MV-4-11 (cell line): Measurements from ENCODE around the gene DQX1.
"Not testable (repeated sequence)": the region's sequence is repeated elsewhere in the genome, so short reads cannot be mapped to it uniquely, and the experiment has no call there.

Experiments used
- DNase-seq: peaks from one replicate; lab custom pipeline; 2025; lab: John Stamatoyannopoulos, UW

The DQX1 gene

GRCh38 chr2:74496997-74497776, 28.8 kb downstream of the DQX1 start:
- no peak for DNase-seq

GRCh38 chr2:74495440-74495839, 30.6 kb downstream of the DQX1 start:
- no peak for DNase-seq

DNA sequence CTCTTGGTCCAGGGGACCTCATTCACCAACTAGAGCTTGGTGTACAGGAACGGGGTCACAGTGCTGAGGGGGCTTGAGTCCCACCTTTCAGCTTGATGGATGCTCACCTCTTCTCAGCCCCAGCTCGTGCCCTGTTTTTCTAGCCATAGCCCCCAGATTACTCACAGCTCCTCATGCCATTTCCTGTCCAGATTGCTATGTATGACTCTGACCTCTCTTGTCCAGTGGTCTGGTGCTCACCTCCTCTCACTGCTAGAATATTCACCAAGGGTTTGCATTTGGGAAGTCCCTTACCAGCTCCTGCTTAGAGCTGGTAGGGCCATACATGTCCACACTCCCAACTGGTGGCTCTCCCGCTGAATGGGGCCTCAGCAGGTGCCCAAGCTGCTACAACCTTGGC, 32.5 kb downstream of the DQX1 start:
- no peak for DNase-seq

DNA sequence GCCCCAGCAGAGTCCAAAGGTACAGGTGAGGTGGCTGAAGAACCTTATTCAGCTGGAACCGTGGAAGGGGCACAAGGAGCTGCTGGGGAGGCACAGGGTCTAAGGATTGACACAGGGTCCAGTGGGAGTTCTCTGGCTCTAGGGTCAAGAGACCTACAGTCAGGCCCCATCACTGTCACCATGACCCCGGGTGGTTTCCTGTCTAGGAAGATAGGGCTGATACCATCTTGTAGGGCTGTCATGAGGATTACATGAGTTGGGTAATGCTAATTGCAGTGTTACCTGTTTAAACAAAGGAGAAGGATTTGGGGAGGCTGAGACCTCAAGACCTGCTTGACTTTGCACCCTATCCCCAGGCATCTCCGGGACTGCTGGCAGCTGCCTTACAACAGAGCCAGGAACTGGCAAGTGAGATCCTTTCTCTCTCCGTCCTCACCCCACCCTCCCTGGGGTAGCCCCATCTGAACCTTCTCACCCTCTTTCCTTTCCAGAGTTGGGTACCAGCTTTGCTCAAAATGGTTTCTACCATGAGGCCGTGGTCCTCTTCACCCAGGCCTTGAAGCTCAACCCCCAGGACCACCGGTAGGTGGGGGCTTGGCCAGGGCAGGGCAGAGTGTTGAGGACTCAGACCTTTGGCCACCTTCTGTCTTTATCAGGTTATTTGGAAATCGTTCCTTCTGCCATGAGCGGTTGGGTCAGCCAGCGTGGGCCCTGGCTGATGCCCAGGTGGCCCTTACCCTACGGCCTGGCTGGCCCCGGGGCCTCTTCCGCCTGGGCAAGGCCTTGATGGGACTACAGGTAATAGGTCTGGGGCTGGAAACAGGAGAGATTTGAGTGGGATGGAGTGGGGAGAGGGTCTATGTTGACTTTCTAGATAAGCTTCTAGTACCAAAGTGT, 34.1 kb downstream of the DQX1 start:
- DNase-seq: no peak

DNA sequence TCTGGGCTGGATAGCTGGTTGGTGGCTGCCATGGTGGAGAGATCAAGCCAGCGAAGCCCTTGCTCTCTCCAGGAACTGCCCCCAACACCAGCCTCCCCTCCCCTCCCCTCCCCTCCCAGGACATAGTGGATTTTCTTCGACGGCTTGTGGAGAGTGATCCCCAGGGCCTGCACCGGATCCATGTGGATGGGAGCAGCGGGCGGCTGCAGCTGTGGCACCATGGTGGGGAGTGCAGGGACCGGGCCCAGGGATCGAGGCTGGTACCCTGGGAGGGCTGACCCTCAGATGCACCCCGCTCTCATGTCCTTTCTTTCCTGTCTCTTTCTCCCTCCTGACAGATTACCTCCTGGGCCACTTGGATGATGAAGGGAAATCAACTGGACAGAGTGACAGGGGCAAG, 36.1 kb downstream of the DQX1 start:
- no peak for DNase-seq

DNA sequence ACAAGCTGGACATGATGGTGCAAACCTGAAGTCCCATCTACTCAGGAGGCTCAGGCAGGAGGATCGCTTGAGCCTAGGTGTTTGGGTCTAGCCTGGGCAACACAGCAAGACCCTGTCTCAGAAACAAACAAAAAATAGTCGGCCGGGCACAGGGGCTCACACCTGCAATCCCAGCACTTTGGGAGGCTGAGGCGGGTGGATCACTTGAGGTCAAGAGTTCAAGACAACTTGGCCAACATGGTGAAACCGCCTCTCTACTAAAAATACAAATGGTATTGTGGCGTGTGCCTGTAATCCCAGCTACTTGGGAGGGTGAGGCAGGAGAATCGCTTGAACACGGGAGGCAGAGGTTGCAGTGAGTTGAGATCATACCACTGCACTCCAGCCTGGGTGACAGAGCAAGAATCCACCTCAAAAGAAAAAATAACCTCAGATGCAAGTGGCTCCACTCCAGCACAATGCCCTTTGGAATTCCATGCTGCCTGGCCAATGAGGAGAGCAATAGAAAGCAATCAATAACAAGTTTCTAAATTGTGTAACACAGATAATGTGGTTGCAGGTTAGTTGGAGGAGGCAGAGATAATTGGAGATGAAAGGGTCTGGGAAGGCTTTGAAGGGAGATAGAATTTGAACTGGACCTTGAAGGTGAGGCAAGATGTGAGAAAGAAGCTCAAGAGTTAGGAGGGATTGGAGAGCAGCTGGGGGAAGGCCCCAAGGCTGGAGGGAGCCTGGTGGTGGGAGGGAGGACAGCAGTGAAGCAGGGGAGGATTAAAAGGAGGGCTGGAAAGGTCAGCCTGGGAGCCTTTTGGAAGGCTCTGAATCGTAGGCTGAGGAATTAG, 37.2 kb downstream of the DQX1 start:
- DNase-seq: no peak

GRCh38 chr2:74486141-74486540, 39.9 kb downstream of the DQX1 start:
- DNase-seq: no peak

GRCh38 chr2:74483675-74484164, 42.3 kb downstream of the DQX1 start:
- not testable (repeated sequence) for DNase-seq

DNA sequence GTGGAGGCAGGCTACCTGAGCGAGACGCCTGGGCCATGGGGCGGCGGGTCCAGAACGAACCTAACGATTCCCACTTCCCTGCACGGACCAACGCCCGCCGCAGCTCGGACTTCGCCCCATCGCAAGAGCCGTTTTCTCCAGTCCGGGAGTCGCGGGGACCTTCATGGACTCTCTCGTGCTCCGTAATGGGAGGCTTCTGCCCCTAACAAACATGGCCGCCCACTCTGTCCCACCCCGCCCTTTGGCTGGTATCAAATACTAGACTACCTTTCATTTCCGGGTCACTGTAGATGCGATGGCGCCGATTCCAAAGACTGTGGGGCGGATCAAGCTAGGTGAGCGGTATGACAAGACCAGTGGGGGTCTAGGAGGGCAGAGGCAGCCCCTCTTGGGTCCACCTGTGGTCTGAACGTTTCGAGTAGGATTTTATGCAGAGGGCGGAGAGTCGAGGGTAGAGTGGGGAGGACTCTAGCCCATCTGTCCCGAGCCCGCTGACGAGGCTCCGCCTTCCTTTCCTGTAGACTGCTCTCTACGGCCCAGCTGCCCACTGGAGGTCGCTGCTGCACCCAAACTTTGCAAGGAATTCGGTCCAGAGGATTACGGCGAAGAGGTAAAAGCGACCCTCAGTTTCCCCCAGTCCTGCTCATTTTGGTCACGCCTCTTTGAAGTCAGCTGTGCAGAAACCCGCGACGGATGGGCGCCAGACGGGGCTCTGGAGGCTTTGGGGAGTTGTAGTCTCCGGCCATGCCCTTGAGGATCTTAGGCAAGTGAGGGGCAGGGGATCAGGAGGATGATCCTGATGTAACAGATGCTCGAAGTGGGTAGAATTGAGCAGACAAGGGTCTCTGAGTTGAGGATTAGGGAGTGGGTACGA, 43.0 kb downstream of the DQX1 start, which contains the start of the genes CCDC142 and TTC31:
Gene CCDC142 (minus strand): TSS at position 198 of the 874 bp plus-strand sequence. CDS start 161 bp downstream, at position 37.
Gene TTC31 (plus strand): TSS at position 281 of the 874 bp plus-strand sequence. CDS start 15 bp downstream, at position 296.
- DNase-seq: peak; percentile 93

DNA sequence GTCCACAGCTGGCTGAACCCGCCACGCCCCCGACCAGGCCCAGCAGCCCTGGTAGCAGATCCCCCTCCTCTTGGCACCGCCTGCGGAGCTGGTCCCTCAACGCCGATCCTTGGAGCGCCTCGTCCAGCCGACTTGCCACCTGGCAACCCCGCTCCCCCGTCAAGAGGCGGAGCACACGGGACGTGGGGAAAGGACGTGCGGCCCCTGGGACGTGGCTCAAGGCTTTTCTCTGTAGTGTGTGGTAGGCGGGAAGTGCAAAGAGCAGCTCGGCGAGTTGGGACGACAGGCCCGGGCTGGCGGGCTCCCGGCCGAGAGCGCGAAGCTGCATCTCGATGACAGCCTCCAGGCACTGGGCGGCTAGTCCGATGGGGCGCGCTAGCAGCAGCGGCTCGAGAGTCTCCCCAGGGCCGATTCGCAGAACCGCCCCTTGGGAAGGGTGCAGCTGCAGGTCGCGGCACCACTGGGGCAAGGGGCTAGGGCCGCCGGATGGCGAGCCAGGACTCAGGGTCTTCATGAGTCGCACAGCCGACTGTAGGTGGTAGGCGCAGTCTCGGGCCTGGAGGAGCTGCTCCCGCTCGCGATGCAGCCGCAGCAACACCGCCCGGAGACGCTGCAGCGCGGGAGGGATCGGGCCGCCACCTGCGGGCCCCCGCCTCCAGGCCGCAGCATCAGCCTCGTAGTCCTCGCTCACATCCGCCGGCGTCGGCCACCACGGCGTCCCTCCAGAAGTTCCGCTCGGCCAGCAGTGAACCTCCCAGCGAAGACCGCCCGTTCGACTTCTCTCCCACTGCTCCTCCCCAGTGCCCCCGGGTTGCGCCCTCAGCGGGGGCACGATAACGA, 43.9 kb downstream of the DQX1 start:
- DNase-seq: peak; percentile 47

DNA sequence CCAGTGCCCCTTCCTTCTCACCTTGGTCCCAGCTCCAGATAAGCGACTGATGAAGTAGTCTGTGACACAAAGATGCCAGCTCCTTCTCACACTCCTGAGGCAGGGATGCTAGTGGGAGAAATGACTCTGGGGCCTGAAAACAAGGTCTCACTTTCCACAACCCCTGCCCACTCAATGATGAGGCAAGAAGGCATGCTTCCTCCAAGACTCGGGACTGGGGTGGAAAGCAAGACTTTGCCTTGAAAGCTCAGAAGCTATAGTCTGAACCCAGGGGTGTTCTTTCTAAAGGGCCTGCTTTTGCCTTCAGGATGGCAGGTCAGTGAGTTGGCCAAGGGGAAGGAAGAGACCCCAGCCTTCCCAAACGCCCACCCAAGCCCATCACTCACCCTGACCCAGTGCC, 44.6 kb downstream of the DQX1 start:
- DNase-seq: no peak

GRCh38 chr2:74474899-74475298, 51.1 kb downstream of the DQX1 start:
- DNase-seq: no peak

DNA sequence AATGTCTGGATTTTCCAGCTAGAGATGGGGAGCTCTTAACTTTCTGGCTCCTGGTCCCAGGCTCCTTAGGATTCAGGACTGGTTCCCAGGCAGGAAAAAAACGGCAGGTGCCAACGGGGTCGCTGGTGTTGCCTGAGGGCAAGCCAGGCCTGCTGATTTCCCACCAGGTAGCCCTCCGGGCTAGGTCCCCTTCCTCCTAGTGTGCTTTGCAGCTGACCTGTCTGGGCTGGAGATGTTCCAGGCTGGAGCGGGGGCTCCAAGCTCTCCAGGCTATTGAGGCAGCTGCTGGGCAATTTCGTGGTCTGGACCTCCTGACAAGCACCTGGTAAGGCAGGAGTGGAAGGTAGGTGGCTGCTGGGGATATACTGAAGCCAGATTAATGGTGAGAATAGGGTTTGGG, 51.5 kb downstream of the DQX1 start:
- no peak for DNase-seq

GRCh38 chr2:74472945-74473258, 53.1 kb downstream of the DQX1 start:
- no peak for DNase-seq

- DNase-seq: peak; percentile 96
Measured at GRCh38 chr2:74472086-74472944, 53.7 kb downstream of the DQX1 start, which contains the start of gene MRPL53. TSS of gene MRPL53 (minus strand) at chr2:74472680. CDS start at chr2:74472660, 20 bp downstream.

DNA sequence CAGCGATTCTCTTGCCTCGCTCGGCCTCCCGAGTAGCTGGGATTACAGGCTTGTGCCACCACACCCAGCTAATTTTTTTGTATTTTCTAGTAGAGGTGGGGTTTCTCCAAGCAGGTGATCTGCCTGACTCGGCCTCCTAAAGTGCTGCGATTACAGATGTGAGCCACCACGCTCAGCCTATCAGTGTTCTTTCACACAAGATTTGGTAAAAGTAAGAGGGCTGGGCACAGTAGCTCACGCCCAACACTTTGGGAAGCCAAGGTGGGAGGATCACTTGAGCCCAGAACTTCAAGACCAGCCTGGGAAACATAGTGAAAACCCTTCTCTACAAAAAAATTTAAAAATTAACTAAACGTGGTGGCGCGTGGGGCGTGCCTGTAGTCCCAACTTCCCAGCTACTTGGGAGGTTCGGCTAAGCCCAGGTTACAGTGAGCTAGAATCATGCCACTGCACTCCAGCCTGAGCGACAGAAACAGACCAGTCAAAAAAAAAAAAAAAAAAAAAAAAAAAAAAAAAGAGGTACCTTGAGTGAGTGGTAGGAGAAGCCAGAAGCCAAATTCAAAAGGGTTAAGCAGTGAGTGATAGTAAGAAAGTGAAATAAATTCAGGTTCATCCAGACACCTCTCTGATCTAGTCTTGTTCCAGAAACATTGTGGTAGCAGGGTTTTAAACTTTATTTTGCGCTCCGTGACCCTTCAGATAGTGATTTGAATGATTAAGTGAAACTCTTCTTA, 54.5 kb downstream of the DQX1 start:
- no peak for DNase-seq

DNA sequence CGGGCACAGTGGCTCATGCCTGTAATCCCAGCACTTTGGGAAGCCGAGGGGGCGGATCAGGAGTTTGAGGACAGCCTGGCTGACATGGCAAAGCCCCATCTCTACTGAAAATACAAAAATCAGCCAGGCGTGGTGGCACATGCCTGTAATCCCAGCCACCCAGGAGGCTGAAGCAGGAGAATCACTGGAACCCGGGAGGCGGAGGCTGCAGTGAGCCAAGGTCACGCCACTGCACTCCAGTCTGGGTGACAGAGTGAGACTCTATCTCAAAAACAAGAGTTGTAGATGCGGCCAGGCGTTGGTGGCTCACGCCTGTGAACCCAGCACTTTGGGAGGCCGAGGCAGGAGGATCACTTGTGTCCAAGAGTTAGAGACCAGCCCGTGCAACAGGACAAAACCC, 55.3 kb downstream of the DQX1 start:
- DNase-seq: not testable (repeated sequence)
